ENCODE data around the gene FRMD7.

The FRMD7 gene

GRCh38 chrX:132088864-132089263 lies 39.0 kb downstream of the FRMD7 start:
- Histone ChIP-seq H3K4me3 (ENCODE audit: insufficient read depth, low read length, poor library complexity, severe bottlenecking) (no peak overlapping the region), H3K9me2 (replicated peaks; ENCODE audit: insufficient read depth, low read length) (no peaks in the 10 kb centered on the region), H3K27me3 (ENCODE audit: low read length) (no peaks in the 10 kb centered on the region), H4K20me1 (ENCODE audit: low read depth, low read length) (no peaks in the 10 kb centered on the region), H3K4me2 (ENCODE audit: low read depth, low read length, poor library complexity, severe bottlenecking) (no peak overlapping the region), H2AFZ (ENCODE audit: low read depth, low read length, severe bottlenecking) (no peak overlapping the region), H3K9ac (ENCODE audit: low read length) (no peak overlapping the region), H3F3A (ENCODE audit: insufficient read depth) (no peaks in the 10 kb centered on the region), H3K79me2 (ENCODE audit: insufficient read depth, low read length) (no peaks in the 10 kb centered on the region), H3K36me3 (ENCODE audit: low read length) (no peaks in the 10 kb centered on the region), H3K27ac (ENCODE audit: low read depth, low read length) (no peak overlapping the region), H3K9me3 (ENCODE audit: insufficient read depth, low read length) (no peaks in the 10 kb centered on the region)
- no peak for TF ChIP-seq CTCF (IDR thresholded peaks at IDR 0.05; ENCODE audit: insufficient read depth, low read length, poor library complexity, severe bottlenecking)
- no peak for TF ChIP-seq EZH2phosphoT487 (conservative IDR thresholded peaks at IDR 0.05; ENCODE audit: low read length)

DNA sequence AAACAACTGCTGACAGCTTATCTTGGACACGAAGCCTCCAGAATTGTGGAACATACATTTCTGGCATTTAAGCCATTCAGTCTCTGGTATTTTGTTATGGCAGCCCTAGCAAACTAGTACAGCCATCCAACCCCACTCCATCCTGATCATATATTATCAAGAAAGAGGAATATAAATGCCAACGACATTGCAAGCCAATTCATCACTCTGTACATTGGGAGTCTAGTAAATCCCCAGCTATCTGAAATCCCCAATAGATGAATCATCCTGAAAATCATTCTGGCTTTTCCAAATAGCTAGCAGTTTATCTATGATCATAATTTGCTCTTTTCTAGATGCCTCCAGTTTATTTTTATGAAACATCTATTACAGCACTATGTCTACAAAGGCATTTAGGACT lies 41.1 kb downstream of the FRMD7 start:
- no peak overlapping the region for H2AFZ ChIP-seq (ENCODE audit: low read depth, low read length, severe bottlenecking)
- H3K27ac ChIP-seq (ENCODE audit: low read depth, low read length): no peak overlapping the region
- no peaks in the 10 kb centered on the region for H4K20me1 ChIP-seq (ENCODE audit: low read depth, low read length)
- no peaks in the 10 kb centered on the region for H3K79me2 ChIP-seq (ENCODE audit: insufficient read depth, low read length)
- H3F3A ChIP-seq (ENCODE audit: insufficient read depth): no peaks in the 10 kb centered on the region
- H3K4me3 ChIP-seq (ENCODE audit: insufficient read depth, low read length, poor library complexity, severe bottlenecking): no peak overlapping the region
- H3K4me2 ChIP-seq (ENCODE audit: low read depth, low read length, poor library complexity, severe bottlenecking): no peak overlapping the region
- no peaks in the 10 kb centered on the region for H3K9me3 ChIP-seq (ENCODE audit: insufficient read depth, low read length)
- no peaks in the 10 kb centered on the region for H3K27me3 ChIP-seq (ENCODE audit: low read length)
- H3K9me2 ChIP-seq (replicated peaks; ENCODE audit: insufficient read depth, low read length): no peaks in the 10 kb centered on the region
- H3K36me3 ChIP-seq (ENCODE audit: low read length): no peaks in the 10 kb centered on the region
- TF ChIP-seq CTCF (IDR thresholded peaks at IDR 0.05; ENCODE audit: insufficient read depth, low read length, poor library complexity, severe bottlenecking) (no peak), EZH2phosphoT487 (conservative IDR thresholded peaks at IDR 0.05; ENCODE audit: low read length) (no peak)
- no peak overlapping the region for H3K9ac ChIP-seq (ENCODE audit: low read length)

DNA sequence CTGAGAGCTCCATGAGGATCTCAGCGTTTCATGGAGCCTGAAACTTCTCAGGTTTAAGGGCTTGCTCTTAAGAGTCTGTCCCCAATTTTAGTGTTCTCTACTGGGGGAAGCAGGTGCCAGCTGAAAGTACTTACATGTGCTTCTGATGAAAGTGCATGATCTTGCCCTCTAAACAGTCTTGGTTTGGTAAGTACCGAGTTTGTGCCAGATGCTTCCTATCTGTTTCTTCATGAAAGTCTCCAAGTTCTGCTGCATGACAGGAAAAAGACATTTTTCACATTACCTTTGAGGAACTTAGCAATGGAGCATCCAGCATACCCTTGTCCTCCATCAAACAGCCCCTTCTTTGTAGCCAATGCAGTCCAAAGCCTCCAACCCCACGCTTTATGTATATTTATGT lies 42.0 kb downstream of the FRMD7 start:
- Histone ChIP-seq H3K9me2 (replicated peaks; ENCODE audit: insufficient read depth, low read length) (no peaks in the 10 kb centered on the region), H3K4me2 (ENCODE audit: low read depth, low read length, poor library complexity, severe bottlenecking) (no peak overlapping the region), H3K9me3 (ENCODE audit: insufficient read depth, low read length) (no peaks in the 10 kb centered on the region), H3K27me3 (ENCODE audit: low read length) (no peaks in the 10 kb centered on the region), H3K27ac (ENCODE audit: low read depth, low read length) (no peak overlapping the region), H3F3A (ENCODE audit: insufficient read depth) (no peaks in the 10 kb centered on the region), H3K4me3 (ENCODE audit: insufficient read depth, low read length, poor library complexity, severe bottlenecking) (no peak overlapping the region), H3K36me3 (ENCODE audit: low read length) (no peaks in the 10 kb centered on the region), H3K79me2 (ENCODE audit: insufficient read depth, low read length) (no peaks in the 10 kb centered on the region), H2AFZ (ENCODE audit: low read depth, low read length, severe bottlenecking) (no peak overlapping the region), H3K9ac (ENCODE audit: low read length) (no peak overlapping the region), H4K20me1 (ENCODE audit: low read depth, low read length) (no peaks in the 10 kb centered on the region)
- TF ChIP-seq CTCF (IDR thresholded peaks at IDR 0.05; ENCODE audit: insufficient read depth, low read length, poor library complexity, severe bottlenecking) (no peak), EZH2phosphoT487 (conservative IDR thresholded peaks at IDR 0.05; ENCODE audit: low read length) (no peak)

- no peaks in the 10 kb centered on the region for H3K27me3 ChIP-seq (ENCODE audit: low read length)
- no peaks in the 10 kb centered on the region for H3K36me3 ChIP-seq (ENCODE audit: low read length)
- H2AFZ ChIP-seq (ENCODE audit: low read depth, low read length, severe bottlenecking): no peak overlapping the region
- H3F3A ChIP-seq (ENCODE audit: insufficient read depth): no peaks in the 10 kb centered on the region
- no peak overlapping the region for H3K27ac ChIP-seq (ENCODE audit: low read depth, low read length)
- H4K20me1 ChIP-seq (ENCODE audit: low read depth, low read length): no peaks in the 10 kb centered on the region
- H3K79me2 ChIP-seq (ENCODE audit: insufficient read depth, low read length): no peaks in the 10 kb centered on the region
- no peaks in the 10 kb centered on the region for H3K9me3 ChIP-seq (ENCODE audit: insufficient read depth, low read length)
- no peak for TF ChIP-seq EZH2phosphoT487 (conservative IDR thresholded peaks at IDR 0.05; ENCODE audit: low read length)
- TF ChIP-seq CTCF (IDR thresholded peaks at IDR 0.05; ENCODE audit: insufficient read depth, low read length, poor library complexity, severe bottlenecking): no peak
- H3K4me2 ChIP-seq (ENCODE audit: low read depth, low read length, poor library complexity, severe bottlenecking): no peak overlapping the region
- no peak overlapping the region for H3K9ac ChIP-seq (ENCODE audit: low read length)
- no peaks in the 10 kb centered on the region for H3K9me2 ChIP-seq (replicated peaks; ENCODE audit: insufficient read depth, low read length)
- no peak overlapping the region for H3K4me3 ChIP-seq (ENCODE audit: insufficient read depth, low read length, poor library complexity, severe bottlenecking)
Observed at GRCh38 chrX:132077912-132078311, 49.9 kb downstream of the FRMD7 start.
